Liver (tissue), 3 donors: ENCODE measurements around the gene ADGRF1.

Experiments used
- EGR1 ChIP-seq, 2 donors: IDR thresholded peaks; 2 replicates each; pipeline ENCODE4 v1.6.1; 2016 to 2018; ENCODE audit warnings: antibody characterized with exemption in 2 of 2, low read depth in 2 of 2
- FOXA1 ChIP-seq: IDR thresholded peaks from 2 replicates; pipeline ENCODE4 v1.6.1; 2016; ENCODE audit warnings: antibody characterized with exemption
- GABPA ChIP-seq, 2 donors: IDR thresholded peaks in 1 of 2; conservative IDR thresholded peaks in 1 of 2; 2 replicates each; pipeline ENCODE4 v1.6.1; 2016; ENCODE audit warnings: antibody characterized with exemption in 2 of 2, mild to moderate bottlenecking in 1 of 2, moderate library complexity in 1 of 2
- JUND ChIP-seq, 2 donors: IDR thresholded peaks; 2 replicates each; pipeline ENCODE4 v1.6.1; 2016; ENCODE audit warnings: antibody characterized with exemption in 2 of 2
- MAX ChIP-seq: IDR thresholded peaks from 2 replicates; pipeline ENCODE4 v1.6.1; 2016; ENCODE audit warnings: antibody characterized with exemption
- RAD21 ChIP-seq, 2 donors: IDR thresholded peaks; 2 replicates each; pipeline ENCODE4 v1.6.1; 2016; ENCODE audit warnings: antibody characterized with exemption in 2 of 2, mild to moderate bottlenecking in 2 of 2
- REST ChIP-seq: IDR thresholded peaks from 2 replicates; pipeline ENCODE4 v1.6.1; 2016; ENCODE audit warnings: antibody characterized with exemption, mild to moderate bottlenecking
- RXRA ChIP-seq, 2 donors: IDR thresholded peaks; 2 replicates each; pipeline ENCODE4 v1.6.1; 2017 to 2018; ENCODE audit warnings: antibody characterized with exemption in 2 of 2, mild to moderate bottlenecking in 1 of 2
- SP1 ChIP-seq: IDR thresholded peaks from 2 replicates; pipeline ENCODE4 v1.6.1; 2018; ENCODE audit warnings: antibody characterized with exemption, mild to moderate bottlenecking
- TAF1 ChIP-seq: conservative IDR thresholded peaks from 2 replicates; pipeline ENCODE4 v1.6.1; 2016; ENCODE audit warnings: antibody characterized with exemption, mild to moderate bottlenecking
- YY1 ChIP-seq: IDR thresholded peaks from 2 replicates; pipeline ENCODE4 v1.6.1; 2016; ENCODE audit warnings: antibody characterized with exemption, mild to moderate bottlenecking
- ZBTB33 ChIP-seq: IDR thresholded peaks from 2 replicates; pipeline ENCODE4 v1.6.1; 2016; ENCODE audit warnings: antibody characterized with exemption
- TF ChIP-seq, protein P1 (sequence below): fragments of 150-350 bp; IDR thresholded peaks from 2 replicates; pipeline ENCODE4 v1.5.1; 2017; ENCODE audit warnings: improper control_type of control experiment, low read depth, low read length; ENCODE audit not compliant: missing input control
- TF ChIP-seq, protein P2 (sequence below): IDR thresholded peaks from 2 replicates; pipeline ENCODE4 v1.6.1; 2016; ENCODE audit warnings: antibody characterized with exemption
- donor health status: healthy.
- donor health status: healthy.

DNA sequence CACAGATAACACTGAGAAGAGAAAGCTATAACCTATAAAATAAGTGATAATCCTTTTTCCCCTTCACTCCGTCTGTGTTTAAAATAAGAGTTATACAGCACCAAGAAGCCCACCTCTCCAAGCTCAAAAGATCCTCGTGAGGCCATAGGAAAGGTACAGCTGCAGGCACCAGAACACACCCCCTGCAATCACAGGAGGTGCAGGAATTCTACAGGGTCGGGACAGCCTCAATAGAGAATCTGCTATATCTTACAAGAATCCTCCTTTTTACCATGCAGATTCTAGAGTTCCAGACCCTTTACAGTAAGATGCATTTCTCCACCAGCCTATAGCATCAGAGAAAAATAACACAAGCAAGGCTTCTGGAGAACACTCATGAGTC lies 5.0 kb upstream of the ADGRF1 start:
- no peak for TF ChIP-seq JUND (IDR thresholded peaks at IDR 0.05)
- TF ChIP-seq, protein P1, sequence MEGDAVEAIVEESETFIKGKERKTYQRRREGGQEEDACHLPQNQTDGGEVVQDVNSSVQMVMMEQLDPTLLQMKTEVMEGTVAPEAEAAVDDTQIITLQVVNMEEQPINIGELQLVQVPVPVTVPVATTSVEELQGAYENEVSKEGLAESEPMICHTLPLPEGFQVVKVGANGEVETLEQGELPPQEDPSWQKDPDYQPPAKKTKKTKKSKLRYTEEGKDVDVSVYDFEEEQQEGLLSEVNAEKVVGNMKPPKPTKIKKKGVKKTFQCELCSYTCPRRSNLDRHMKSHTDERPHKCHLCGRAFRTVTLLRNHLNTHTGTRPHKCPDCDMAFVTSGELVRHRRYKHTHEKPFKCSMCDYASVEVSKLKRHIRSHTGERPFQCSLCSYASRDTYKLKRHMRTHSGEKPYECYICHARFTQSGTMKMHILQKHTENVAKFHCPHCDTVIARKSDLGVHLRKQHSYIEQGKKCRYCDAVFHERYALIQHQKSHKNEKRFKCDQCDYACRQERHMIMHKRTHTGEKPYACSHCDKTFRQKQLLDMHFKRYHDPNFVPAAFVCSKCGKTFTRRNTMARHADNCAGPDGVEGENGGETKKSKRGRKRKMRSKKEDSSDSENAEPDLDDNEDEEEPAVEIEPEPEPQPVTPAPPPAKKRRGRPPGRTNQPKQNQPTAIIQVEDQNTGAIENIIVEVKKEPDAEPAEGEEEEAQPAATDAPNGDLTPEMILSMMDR: no peak
- no peak for TF ChIP-seq RAD21 (IDR thresholded peaks at IDR 0.05)
- TF ChIP-seq REST: no peak
- TF ChIP-seq MAX: no peak
- no peak for TF ChIP-seq SP1
- no peak for TF ChIP-seq FOXA1
- TF ChIP-seq ZBTB33: no peak
- TF ChIP-seq EGR1 (IDR thresholded peaks at IDR 0.05; ENCODE audit: low read depth in 2 of 2): no peak
- no peak for TF ChIP-seq YY1
- no peak for TF ChIP-seq GABPA (IDR thresholded peaks at IDR 0.05 in 1 of 2, conservative IDR thresholded peaks at IDR 0.05 in 1 of 2)
- TF ChIP-seq TAF1: no peak
- TF ChIP-seq, protein P2, sequence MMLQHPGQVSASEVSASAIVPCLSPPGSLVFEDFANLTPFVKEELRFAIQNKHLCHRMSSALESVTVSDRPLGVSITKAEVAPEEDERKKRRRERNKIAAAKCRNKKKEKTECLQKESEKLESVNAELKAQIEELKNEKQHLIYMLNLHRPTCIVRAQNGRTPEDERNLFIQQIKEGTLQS: no peak
- TF ChIP-seq RXRA (IDR thresholded peaks at IDR 0.05): no peak
